Lower lobe of right lung (tissue), 2 donors: ENCODE results near the gene DHRS13. TPM values are rescaled to one million over a fixed set of nuclear protein-coding genes. Genes with fewer than 3 reads are reported as not detected.
"Not testable (repeated sequence)": the region's sequence is repeated elsewhere in the genome, so short reads cannot be mapped to it uniquely, and the experiment has no call there.

ENCODE experiments used
- ATAC-seq, 2 donors: fragments of 200-7000 bp; cut with Tn5 transposase; one replicate each; pipeline ENCODE4 v1.9.1; 2020 to 2022; ENCODE audit warnings: mild to moderate bottlenecking in 2 of 2, moderate library complexity in 2 of 2
- DNase-seq: peaks from one replicate; pipeline ENCODE4 v3.0.0-alpha.2; 2020
- H3K27ac ChIP-seq: fragments of 200-600 bp; one replicate; pipeline ENCODE4 v1.8.0; 2022
- H3K27me3 ChIP-seq: fragments of 200-600 bp; one replicate; pipeline ENCODE4 v1.8.0; 2022; ENCODE audit warnings: low read depth
- H3K36me3 ChIP-seq: fragments of 200-600 bp; one replicate; pipeline ENCODE4 v1.8.0; 2022; ENCODE audit warnings: mild to moderate bottlenecking
- H3K4me1 ChIP-seq: fragments of 200-600 bp; one replicate; pipeline ENCODE4 v1.8.0; 2022
- H3K4me3 ChIP-seq: fragments of 200-600 bp; one replicate; pipeline ENCODE4 v1.8.0; 2022; ENCODE audit warnings: mild to moderate bottlenecking
- H3K9me3 ChIP-seq: fragments of 200-600 bp; one replicate; pipeline ENCODE4 v1.8.0; 2022
- intact Hi-C: fragments of 100-400 bp; cut with DNase I; formaldehyde crosslinking; loops from one replicate; pipeline ENCODE4 v1.11.0; 2022
- total RNA-seq: library from RNA; stranded (reverse); fragmentation: NEBNext Ultra II Directional; extraction: Animal tissue kit (Norgen Biotek cat#: 25700); gene quantifications from one replicate; pipeline ENCODE4 v1.2.1, GENCODE V29; 2021
- TF ChIP-seq, protein P1 (sequence below): fragments of 200-600 bp; IDR thresholded peaks from one replicate; pipeline ENCODE4 v1.8.0; 2022; ENCODE audit warnings: antibody characterized with exemption, mild to moderate bottlenecking
- donor health status: DM: no; HTN: yes; CAD: no; lungs with severe emphysema.

Gene DHRS13
- total RNA-seq, 1 donor from 2014 or later, result 10.6 TPM

DNA sequence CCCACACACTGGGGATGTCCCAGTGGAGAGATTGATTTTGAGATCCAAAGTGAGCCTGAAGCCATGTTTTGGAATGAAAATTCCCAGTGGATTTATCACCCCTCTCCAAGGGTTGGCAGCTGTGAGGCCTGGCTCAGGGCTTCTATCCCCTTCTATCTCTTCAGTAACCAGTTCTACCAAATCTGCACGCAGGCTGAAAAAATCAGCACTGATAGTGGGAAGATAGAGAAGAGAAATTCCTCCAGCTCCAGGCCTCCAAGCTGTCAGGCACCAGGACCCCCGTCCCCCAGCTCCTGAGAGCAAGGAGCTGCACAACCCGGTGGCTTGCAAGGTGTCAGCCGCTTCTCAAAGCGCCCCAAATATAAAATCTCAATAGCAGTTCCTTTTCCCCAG is 6.4 kb downstream of the DHRS13 start:
- intact Hi-C loops, result no loop called here
- Histone ChIP-seq H3K36me3 (peaks cover 7% of the 10 kb centered on the region), H3K27ac (peak overlapping the region; percentile 97), H3K4me3 (peak overlapping the region; percentile 94), H3K9me3 (no peaks in the 10 kb centered on the region), H3K4me1 (peaks cover 68% of the 10 kb centered on the region), H3K27me3 (no peaks in the 10 kb centered on the region)
- ATAC-seq (no peak), DNase-seq (no peak)
- TF ChIP-seq, protein P1, sequence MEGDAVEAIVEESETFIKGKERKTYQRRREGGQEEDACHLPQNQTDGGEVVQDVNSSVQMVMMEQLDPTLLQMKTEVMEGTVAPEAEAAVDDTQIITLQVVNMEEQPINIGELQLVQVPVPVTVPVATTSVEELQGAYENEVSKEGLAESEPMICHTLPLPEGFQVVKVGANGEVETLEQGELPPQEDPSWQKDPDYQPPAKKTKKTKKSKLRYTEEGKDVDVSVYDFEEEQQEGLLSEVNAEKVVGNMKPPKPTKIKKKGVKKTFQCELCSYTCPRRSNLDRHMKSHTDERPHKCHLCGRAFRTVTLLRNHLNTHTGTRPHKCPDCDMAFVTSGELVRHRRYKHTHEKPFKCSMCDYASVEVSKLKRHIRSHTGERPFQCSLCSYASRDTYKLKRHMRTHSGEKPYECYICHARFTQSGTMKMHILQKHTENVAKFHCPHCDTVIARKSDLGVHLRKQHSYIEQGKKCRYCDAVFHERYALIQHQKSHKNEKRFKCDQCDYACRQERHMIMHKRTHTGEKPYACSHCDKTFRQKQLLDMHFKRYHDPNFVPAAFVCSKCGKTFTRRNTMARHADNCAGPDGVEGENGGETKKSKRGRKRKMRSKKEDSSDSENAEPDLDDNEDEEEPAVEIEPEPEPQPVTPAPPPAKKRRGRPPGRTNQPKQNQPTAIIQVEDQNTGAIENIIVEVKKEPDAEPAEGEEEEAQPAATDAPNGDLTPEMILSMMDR, result no peak

DNA sequence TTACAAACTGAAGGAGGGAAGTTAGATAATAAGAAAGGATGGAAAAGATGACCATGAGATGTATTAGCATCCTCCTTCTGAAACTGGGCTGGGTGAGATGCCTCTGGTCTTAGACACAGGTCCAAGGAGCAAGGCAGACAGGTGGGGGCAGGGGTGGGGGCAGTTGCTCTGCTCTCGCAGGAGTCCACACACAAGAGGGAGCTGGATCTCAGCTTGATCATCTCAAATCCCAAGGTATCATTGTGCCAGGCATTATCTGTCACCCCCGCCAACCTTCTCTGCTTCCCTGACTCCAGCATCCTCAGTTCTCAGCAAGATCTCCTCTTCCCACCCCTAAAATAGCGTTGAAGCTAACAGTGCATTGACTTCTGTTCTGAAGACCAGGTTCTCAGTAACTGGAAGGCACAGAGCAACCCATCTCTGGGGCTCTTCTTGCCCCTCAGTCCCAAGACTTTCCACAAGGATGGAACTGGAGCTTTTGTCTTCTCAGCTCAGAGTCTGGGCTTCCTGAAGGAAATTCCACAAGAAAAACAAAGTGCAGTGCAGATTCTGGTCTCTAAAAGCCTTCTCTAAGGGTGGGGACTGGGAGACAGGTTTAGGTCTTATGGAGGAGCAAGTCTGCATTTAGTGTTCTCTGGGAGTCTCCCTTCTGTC is 7.0 kb downstream of the DHRS13 start:
- Histone ChIP-seq H3K4me1 (peaks cover 67% of the 10 kb centered on the region), H3K27ac (peak overlapping the region; percentile 97), H3K27me3 (no peaks in the 10 kb centered on the region), H3K9me3 (no peaks in the 10 kb centered on the region), H3K4me3 (peak overlapping the region; percentile 94), H3K36me3 (peaks cover 12% of the 10 kb centered on the region)
- no peak for ATAC-seq
- no peak for DNase-seq
- TF ChIP-seq, protein P1, result no peak
- intact Hi-C loops, result no loop called here

DNA sequence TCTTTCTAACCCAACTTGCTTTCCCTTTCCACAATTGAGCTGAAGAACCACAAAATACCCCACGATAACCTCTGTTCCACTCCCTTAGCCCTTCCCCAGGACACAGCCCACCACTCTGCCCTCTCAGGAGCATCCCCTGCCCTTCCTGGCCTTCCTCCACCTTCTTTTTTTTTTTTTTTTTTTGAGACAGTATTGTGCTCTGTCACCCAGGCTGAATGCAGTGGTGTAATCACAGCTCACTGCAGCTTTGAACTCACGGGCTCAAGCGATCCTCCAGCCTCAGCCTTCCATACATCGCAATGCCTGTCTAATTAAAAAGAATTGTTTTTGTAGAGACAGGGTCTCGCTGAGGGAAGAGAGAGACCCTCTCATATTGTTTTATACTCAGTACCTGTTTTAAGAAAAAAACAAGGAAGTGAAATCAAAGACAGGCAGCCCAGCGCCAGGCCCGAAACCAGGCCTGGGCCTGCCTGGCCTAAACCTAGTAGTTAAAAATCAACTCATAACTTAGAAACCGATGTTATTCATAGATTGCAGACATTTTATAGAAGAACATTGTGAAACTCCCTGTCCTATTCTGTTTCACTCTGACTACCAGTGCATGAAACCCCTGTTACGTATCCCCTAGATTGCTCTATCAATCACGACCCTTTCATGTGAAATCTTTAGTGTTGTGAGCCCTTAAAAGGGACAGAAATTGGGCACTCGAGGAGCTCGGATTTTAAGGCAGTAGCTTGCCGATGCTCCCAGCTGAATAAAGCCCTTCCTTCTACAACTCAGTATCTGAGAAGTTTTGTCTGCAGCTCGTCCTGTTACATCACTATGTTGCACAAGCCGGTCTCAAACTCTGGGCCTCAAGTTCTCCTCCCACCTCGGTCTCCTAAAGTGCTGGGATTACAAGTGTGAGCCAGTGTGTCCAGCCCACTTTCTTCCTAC is 9.4 kb downstream of the DHRS13 start:
- H3K27me3 ChIP-seq, DNase-seq, ATAC-seq, H3K4me3 ChIP-seq, intact Hi-C loops, H3K9me3 ChIP-seq: not testable (repeated sequence)
- H3K36me3 ChIP-seq, result peaks cover 15% of the 10 kb centered on the region
- H3K27ac ChIP-seq, result peak overlapping the region; percentile 81
- peaks cover 73% of the 10 kb centered on the region for H3K4me1 ChIP-seq

DNA sequence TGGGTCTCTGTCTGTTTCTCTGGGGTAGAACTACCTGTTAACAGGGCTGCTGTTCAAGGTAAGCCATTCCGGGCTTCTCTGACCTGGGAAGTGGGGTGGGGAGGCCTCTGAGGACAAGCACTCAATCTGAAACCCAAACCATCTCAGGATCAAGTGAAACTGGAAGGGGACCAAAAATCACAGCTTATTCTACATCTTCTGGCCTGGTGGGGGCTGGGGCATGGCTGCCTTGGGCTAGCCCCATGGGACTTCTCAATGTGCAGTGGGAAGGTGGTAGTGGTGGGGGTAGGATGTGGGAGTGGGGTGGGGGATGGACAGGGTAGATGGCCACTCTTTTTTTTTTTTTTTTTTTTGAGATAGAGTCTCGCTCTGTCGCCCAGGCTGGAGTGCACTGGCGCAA is 10.9 kb downstream of the DHRS13 start:
- H3K4me3 ChIP-seq, result no peak overlapping the region
- TF ChIP-seq, protein P1, result no peak
- H3K4me1 ChIP-seq, result peaks cover 65% of the 10 kb centered on the region
- H3K36me3 ChIP-seq, result peaks cover 29% of the 10 kb centered on the region
- intact Hi-C loops, result no loop called here
- H3K9me3 ChIP-seq, result no peaks in the 10 kb centered on the region
- DNase-seq (no peak), ATAC-seq (no peak)
- no peaks in the 10 kb centered on the region for H3K27me3 ChIP-seq
- no peak overlapping the region for H3K27ac ChIP-seq

DNA sequence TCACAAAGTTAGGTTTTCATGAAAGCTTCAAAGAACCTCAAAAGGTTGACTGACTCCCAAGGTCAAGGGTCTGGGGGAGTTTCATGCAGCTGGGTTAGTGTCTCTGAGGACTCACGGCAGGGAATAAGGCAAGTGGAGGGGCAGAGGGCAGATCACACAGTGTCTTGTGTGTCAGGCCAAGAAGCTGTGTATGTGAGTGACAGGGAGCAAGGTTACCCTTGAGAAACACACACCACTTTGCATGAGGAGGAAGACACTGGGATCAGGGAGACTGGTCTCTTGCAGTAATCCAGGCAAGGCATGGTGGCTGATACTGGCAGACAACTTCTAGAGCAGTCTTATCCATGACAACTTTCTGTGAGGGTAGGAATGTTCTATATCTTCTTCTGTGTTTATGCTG is 11.7 kb downstream of the DHRS13 start:
- DNase-seq, result no peak
- intact Hi-C loops, result no loop called here
- H3K4me3 ChIP-seq, result no peak overlapping the region
- H3K27ac ChIP-seq, result no peak overlapping the region
- H3K4me1 ChIP-seq, result peaks cover 59% of the 10 kb centered on the region
- H3K27me3 ChIP-seq, result no peaks in the 10 kb centered on the region
- TF ChIP-seq, protein P1, result no peak
- H3K9me3 ChIP-seq, result no peaks in the 10 kb centered on the region
- peaks cover 36% of the 10 kb centered on the region for H3K36me3 ChIP-seq
- ATAC-seq, result no peak

DNA sequence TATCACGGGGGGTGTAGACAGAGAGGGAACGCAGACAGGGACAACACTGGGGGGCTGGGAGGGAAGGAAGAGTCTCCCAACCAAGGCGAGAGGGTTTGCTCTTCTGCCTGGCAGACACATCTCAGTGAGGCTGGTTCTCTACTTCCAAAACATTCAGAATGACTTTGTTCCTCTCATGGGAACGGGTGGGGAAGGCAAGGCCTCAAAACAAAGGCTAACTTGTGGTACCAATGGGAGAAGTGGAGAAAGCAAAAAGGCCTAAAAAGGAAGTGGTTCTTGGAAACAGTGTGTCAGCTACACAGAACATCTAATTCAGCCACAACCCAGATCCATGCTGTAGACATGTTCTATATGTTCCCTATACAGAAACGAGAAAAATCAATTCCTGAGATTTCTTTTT is 12.9 kb downstream of the DHRS13 start:
- ATAC-seq (no peak), DNase-seq (no peak)
- intact Hi-C loops, result no loop called here
- H3K36me3 ChIP-seq, result peaks cover 48% of the 10 kb centered on the region
- no peaks in the 10 kb centered on the region for H3K27me3 ChIP-seq
- TF ChIP-seq, protein P1, result no peak
- no peak overlapping the region for H3K4me3 ChIP-seq
- H3K9me3 ChIP-seq, result no peaks in the 10 kb centered on the region
- no peak overlapping the region for H3K27ac ChIP-seq
- H3K4me1 ChIP-seq, result peaks cover 47% of the 10 kb centered on the region
